ENCODE measurements around the gene C1orf198. TPM values are rescaled to one million over a fixed set of nuclear protein-coding genes. Genes with fewer than 3 reads are reported as not detected.

C1orf198 gene
- total and polyA plus RNA-seq, 2 of the 4 experiments (the other 2 are of a cell fraction), result 67.4 to 76.2 TPM

DNA sequence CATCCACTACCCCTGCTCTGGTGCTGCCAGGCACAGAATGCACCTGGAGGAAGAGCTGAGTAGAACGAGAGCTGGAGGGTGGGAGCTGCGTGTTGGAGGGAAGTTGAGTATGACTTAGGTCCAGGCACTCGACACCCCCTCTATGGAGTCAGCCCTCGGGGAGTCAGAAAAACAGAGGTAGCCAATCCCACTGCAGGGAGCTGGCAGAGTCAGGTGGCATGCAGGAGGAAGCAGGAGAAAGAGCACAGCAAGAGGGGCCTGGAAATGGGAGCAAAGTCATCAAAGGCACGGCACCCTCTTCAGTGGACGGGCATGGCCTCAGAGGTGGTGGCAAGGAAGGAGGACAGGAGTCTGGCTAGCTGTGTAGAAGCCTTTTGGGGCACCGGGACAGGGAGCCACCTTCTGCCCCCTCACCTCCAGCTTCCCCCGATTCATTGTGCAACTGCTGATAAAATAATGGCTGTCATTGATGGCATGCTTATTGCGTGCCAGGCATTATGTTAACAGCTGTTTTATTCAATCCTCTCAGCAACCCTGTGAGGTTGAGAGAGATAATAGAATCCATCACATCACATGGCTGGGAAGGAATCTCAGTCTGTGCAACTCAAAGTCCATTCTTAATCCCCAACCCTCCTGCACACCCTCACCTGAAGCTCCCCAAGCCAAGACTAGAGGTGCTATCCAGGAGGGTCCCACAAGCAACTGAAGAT lies 42.0 kb downstream of the C1orf198 start:
- peaks cover 5% of the 10 kb centered on the region; the same call in 1 of the 2 replicates for H4K20me1 ChIP-seq (ENCODE audit: insufficient read depth, low read length)
- 100% methylated on average over 1 of the region's 9 CpGs; no CpG with 5 or more reads in 1 of the 2 experiments for WGBS, 2 experiments (ENCODE audit: extremely low coverage in 2 of 2, insufficient read length in 1 of 2)
- no peak overlapping the region for H2AFZ ChIP-seq (replicated peaks; ENCODE audit: low read length, poor library complexity)
- dilution Hi-C loops (cut with HindIII; ENCODE audit: low sequenced_read_pairs, unreplicated experiment), result no loop called here
- no peak overlapping the region for H2AK9ac ChIP-seq (replicated peaks; ENCODE audit: low read depth, low read length, poor library complexity)
- no peak overlapping the region for H3K4me2 ChIP-seq (ENCODE audit: low read depth, low read length)
- H4K8ac ChIP-seq (ENCODE audit: low read depth in 2 of 2, low read length in 2 of 2), result no peak overlapping the region
- ATAC-seq (ENCODE audit: low read depth) (no peak), DNase-seq (no peak)
- peak overlapping the region; percentile 22; the same call in 1 of the 2 replicates for H4K91ac ChIP-seq (ENCODE audit: insufficient read depth, low read depth, low read length)
- peaks cover 26% of the 10 kb centered on the region; the same call in 1 of the 2 replicates for H3K9me1 ChIP-seq (ENCODE audit: insufficient read depth, low read length)
- no peak overlapping the region for H2BK120ac ChIP-seq (ENCODE audit: low read depth, low read length)
- no peak overlapping the region for H3K27ac ChIP-seq (ENCODE audit: insufficient read depth, low read length)
- in situ Hi-C loops (cut with MboI; ENCODE audit: low sequenced_read_pairs), result no loop called here
- no peak overlapping the region for H2BK15ac ChIP-seq (ENCODE audit: low read depth, low read length)
- peaks cover 24% of the 10 kb centered on the region for H3K4me1 ChIP-seq (ENCODE audit: control insufficient read depth, insufficient read depth, low read length)
- TF ChIP-seq CEBPB (IDR thresholded peaks at IDR 0.05; ENCODE audit: low read depth, low read length), result no peak
- no peak for TF ChIP-seq SMC3 (IDR thresholded peaks at IDR 0.05; ENCODE audit: low read depth, low read length)
- TF ChIP-seq POLR2A (IDR thresholded peaks at IDR 0.05; ENCODE audit: low read depth, low read length), result no peak
- TF ChIP-seq, protein P1, sequence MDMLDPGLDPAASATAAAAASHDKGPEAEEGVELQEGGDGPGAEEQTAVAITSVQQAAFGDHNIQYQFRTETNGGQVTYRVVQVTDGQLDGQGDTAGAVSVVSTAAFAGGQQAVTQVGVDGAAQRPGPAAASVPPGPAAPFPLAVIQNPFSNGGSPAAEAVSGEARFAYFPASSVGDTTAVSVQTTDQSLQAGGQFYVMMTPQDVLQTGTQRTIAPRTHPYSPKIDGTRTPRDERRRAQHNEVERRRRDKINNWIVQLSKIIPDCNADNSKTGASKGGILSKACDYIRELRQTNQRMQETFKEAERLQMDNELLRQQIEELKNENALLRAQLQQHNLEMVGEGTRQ (IDR thresholded peaks at IDR 0.05; ENCODE audit: low read depth, low read length), result no peak
- no peak for TF ChIP-seq BHLHE40 (IDR thresholded peaks at IDR 0.05; ENCODE audit: low read depth, low read length)
- TF ChIP-seq, protein P2, sequence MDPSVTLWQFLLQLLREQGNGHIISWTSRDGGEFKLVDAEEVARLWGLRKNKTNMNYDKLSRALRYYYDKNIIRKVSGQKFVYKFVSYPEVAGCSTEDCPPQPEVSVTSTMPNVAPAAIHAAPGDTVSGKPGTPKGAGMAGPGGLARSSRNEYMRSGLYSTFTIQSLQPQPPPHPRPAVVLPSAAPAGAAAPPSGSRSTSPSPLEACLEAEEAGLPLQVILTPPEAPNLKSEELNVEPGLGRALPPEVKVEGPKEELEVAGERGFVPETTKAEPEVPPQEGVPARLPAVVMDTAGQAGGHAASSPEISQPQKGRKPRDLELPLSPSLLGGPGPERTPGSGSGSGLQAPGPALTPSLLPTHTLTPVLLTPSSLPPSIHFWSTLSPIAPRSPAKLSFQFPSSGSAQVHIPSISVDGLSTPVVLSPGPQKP (IDR thresholded peaks at IDR 0.05; ENCODE audit: borderline replicate concordance, low read depth, low read length), result no peak
- no peak for TF ChIP-seq MAZ (IDR thresholded peaks at IDR 0.05; ENCODE audit: borderline replicate concordance, low read depth, low read length)
- no peak for TF ChIP-seq RAD21 (IDR thresholded peaks at IDR 0.05; ENCODE audit: low read length)
- TF ChIP-seq CHD1 (IDR thresholded peaks at IDR 0.05; ENCODE audit: low read depth, low read length), result no peak
- ChIA-PET CTCF (no interaction called here), POLR2A (ENCODE audit: unreplicated experiment) (no interaction called here)
- H2BK5ac ChIP-seq (ENCODE audit: low read depth, low read length, poor library complexity, severe bottlenecking), result no peak overlapping the region
- no peak overlapping the region for H3K23ac ChIP-seq (ENCODE audit: low read depth, low read length)
- intact Hi-C loops (cut with micrococcal nuclease), result no loop called here
- H3K4ac ChIP-seq (ENCODE audit: low read depth, low read length), result no peak overlapping the region
- no peaks in the 10 kb centered on the region for H3K36me3 ChIP-seq (ENCODE audit: control insufficient read depth, insufficient read depth, low read length)
- no peak overlapping the region for H3K4me3 ChIP-seq (ENCODE audit: insufficient read depth, low read depth, low read length)
- H3K9ac ChIP-seq (ENCODE audit: low read depth, low read length), result no peak overlapping the region
- no peaks in the 10 kb centered on the region; a peak in 1 of 4 replicates for H3K79me1 ChIP-seq (ENCODE audit: low read depth in 1 of 2, low read length in 2 of 2)
- no peaks in the 10 kb centered on the region for H3K9me3 ChIP-seq (ENCODE audit: control insufficient read depth, insufficient read depth, low read length)
- no peak overlapping the region for H3K18ac ChIP-seq (ENCODE audit: low read depth, low read length)
- no peak overlapping the region for H3K56ac ChIP-seq (ENCODE audit: extremely low read depth, insufficient read depth, low read length)
- no peak overlapping the region for H4K5ac ChIP-seq (ENCODE audit: low read depth, low read length)
- no TSS peak for BruUV-seq (replicated peaks)
- no peaks in the 10 kb centered on the region for H3K27me3 ChIP-seq (ENCODE audit: control insufficient read depth, insufficient read depth, low read length)
- H2BK20ac ChIP-seq (ENCODE audit: low read depth, low read length), result no peak overlapping the region
- H2AK5ac ChIP-seq (ENCODE audit: low read depth, low read length), result peak overlapping the region; percentile 18; the same call in 1 of the 2 replicates
- H3K14ac ChIP-seq (replicated peaks; ENCODE audit: low read depth, low read length), result no peak overlapping the region; the same call in 1 of the 2 replicates

Measured in IMR-90 (cell line).